ENCODE measurements around the gene MIA2.

DNA sequence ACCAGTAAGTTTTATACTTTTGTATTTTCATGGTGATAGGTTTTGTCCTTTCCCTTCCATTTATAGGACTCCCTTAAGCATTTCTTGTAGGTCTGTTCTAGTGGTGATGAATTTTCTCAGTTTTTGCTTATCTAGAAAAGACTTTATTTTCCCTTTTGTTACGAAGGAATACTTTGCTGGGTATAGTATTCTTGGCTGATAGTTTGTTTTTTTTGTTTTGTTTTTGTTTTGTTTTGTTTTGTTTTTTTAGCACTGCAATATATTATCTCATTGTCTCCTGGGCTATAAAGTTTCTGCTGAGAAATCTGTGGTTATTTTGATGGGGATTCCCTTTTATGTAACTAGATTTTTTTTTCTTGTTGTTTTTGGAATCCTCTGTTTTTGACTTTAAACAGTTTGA lies 130.8 kb downstream of the MIA2 start:
- TF ChIP-seq YY1 (IDR thresholded peaks at IDR 0.05; ENCODE audit: low read depth) (no peak), EP300 (IDR thresholded peaks at IDR 0.05; ENCODE audit: borderline replicate concordance in 1 of 2, low read depth in 1 of 2, low read length in 1 of 2) (no peak), JUND (IDR thresholded peaks at IDR 0.05) (no peak), NRF1 (IDR thresholded peaks at IDR 0.05; ENCODE audit: low read depth, low read length) (no peak), EZH2phosphoT487 (IDR thresholded peaks at IDR 0.05; ENCODE audit: borderline replicate concordance, low read depth) (no peak), TAF1 (IDR thresholded peaks at IDR 0.05; ENCODE audit: borderline replicate concordance, low read depth, low read length) (no peak)
- TF ChIP-seq, protein P1, sequence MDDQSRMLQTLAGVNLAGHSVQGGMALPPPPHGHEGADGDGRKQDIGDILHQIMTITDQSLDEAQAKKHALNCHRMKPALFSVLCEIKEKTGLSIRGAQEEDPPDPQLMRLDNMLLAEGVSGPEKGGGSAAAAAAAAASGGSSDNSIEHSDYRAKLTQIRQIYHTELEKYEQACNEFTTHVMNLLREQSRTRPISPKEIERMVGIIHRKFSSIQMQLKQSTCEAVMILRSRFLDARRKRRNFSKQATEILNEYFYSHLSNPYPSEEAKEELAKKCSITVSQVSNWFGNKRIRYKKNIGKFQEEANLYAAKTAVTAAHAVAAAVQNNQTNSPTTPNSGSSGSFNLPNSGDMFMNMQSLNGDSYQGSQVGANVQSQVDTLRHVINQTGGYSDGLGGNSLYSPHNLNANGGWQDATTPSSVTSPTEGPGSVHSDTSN (IDR thresholded peaks at IDR 0.05): no peak
- TF ChIP-seq, protein P2, sequence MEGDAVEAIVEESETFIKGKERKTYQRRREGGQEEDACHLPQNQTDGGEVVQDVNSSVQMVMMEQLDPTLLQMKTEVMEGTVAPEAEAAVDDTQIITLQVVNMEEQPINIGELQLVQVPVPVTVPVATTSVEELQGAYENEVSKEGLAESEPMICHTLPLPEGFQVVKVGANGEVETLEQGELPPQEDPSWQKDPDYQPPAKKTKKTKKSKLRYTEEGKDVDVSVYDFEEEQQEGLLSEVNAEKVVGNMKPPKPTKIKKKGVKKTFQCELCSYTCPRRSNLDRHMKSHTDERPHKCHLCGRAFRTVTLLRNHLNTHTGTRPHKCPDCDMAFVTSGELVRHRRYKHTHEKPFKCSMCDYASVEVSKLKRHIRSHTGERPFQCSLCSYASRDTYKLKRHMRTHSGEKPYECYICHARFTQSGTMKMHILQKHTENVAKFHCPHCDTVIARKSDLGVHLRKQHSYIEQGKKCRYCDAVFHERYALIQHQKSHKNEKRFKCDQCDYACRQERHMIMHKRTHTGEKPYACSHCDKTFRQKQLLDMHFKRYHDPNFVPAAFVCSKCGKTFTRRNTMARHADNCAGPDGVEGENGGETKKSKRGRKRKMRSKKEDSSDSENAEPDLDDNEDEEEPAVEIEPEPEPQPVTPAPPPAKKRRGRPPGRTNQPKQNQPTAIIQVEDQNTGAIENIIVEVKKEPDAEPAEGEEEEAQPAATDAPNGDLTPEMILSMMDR (IDR thresholded peaks at IDR 0.05): no peak
- TF ChIP-seq, protein P3, sequence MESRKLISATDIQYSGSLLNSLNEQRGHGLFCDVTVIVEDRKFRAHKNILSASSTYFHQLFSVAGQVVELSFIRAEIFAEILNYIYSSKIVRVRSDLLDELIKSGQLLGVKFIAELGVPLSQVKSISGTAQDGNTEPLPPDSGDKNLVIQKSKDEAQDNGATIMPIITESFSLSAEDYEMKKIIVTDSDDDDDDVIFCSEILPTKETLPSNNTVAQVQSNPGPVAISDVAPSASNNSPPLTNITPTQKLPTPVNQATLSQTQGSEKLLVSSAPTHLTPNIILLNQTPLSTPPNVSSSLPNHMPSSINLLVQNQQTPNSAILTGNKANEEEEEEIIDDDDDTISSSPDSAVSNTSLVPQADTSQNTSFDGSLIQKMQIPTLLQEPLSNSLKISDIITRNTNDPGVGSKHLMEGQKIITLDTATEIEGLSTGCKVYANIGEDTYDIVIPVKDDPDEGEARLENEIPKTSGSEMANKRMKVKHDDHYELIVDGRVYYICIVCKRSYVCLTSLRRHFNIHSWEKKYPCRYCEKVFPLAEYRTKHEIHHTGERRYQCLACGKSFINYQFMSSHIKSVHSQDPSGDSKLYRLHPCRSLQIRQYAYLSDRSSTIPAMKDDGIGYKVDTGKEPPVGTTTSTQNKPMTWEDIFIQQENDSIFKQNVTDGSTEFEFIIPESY (IDR thresholded peaks at IDR 0.05; ENCODE audit: borderline replicate concordance, low read depth): no peak
- TF ChIP-seq, protein P4, sequence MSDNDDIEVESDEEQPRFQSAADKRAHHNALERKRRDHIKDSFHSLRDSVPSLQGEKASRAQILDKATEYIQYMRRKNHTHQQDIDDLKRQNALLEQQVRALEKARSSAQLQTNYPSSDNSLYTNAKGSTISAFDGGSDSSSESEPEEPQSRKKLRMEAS (IDR thresholded peaks at IDR 0.05; ENCODE audit: low read depth): no peak
- TF ChIP-seq, protein P5, sequence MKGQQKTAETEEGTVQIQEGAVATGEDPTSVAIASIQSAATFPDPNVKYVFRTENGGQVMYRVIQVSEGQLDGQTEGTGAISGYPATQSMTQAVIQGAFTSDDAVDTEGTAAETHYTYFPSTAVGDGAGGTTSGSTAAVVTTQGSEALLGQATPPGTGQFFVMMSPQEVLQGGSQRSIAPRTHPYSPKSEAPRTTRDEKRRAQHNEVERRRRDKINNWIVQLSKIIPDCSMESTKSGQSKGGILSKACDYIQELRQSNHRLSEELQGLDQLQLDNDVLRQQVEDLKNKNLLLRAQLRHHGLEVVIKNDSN (IDR thresholded peaks at IDR 0.05; ENCODE audit: borderline replicate concordance, low read depth): no peak
